OCI-M2 (cell line): ENCODE results near the gene HOXC11.

Experiments used
- DNase-seq: peaks from one replicate; lab custom pipeline; 2025; ENCODE audit not compliant: unreplicated experiment; lab: John Stamatoyannopoulos, UW

HOXC11 gene

DNA sequence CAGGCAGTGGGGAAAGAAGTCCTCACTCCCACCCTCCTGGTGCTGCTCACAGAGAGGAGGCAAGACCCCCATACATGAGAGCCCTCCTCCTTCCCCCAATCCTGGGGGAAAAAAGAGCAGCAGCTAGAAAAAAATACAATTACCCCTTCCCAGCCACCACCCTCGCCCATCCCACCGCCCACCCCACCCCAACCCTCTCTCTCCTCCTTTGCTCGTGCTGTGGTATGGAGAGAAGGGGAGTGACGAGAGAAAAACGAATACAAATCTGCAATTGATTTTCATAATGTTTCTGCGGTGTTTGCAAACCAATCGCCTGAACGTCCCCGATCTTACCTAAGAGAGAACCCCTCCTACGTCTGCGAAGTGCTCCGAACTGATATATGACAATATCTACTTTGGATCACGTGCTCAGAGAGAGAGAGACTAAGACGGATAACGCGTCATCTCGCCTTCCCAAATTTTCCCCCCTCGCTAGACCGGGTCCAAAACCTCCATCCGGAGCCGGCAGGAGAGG lies at the start of gene HOXC11:
Gene HOXC11, plus strand, starts transcription at position 405 of the 514 bp plus-strand sequence. CDS start 116 bp downstream, outside the sequence.
- DNase-seq, result no peak

DNA sequence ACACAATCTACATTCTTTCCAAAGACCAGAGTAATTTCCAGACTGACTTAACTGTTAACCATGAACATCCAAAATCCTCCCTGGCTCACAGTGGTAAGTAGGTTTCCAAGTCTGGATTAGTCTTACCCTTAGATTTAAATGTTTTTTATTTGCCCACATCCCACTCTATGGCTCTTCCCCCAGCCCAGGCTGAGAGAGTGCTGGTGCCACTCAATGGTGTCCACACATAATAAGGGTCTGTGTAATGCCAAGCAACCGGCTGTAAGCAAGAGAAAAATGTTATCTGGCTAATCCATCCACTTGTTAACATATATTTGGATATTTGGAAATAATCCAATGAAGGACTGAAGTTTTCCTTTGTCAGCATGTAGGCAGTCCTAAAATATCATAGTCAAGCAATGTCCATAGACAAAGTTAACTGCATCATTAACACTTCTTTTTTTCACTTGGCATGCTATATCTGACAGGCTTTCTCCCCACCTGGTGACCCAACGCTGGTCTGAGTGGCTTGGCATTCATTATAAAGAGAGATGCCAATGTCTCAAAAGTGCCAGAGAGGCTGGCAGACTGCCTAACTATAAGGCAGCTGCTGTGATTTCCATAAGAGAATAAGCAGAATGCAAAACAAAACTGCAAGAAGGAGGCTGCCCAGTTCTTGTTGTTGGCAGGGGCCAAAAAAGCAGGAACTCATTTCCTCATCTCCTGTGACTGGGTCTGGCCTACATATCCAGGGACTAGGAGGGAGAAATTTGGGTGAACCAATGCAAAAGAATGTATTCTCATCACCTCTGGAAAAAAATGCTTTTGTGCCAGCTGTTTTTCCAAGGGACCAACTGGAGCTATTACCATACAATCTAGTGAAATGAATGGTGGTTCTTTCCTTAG lies 48.2 kb upstream of the HOXC11 start:
- no peak for DNase-seq

DNA sequence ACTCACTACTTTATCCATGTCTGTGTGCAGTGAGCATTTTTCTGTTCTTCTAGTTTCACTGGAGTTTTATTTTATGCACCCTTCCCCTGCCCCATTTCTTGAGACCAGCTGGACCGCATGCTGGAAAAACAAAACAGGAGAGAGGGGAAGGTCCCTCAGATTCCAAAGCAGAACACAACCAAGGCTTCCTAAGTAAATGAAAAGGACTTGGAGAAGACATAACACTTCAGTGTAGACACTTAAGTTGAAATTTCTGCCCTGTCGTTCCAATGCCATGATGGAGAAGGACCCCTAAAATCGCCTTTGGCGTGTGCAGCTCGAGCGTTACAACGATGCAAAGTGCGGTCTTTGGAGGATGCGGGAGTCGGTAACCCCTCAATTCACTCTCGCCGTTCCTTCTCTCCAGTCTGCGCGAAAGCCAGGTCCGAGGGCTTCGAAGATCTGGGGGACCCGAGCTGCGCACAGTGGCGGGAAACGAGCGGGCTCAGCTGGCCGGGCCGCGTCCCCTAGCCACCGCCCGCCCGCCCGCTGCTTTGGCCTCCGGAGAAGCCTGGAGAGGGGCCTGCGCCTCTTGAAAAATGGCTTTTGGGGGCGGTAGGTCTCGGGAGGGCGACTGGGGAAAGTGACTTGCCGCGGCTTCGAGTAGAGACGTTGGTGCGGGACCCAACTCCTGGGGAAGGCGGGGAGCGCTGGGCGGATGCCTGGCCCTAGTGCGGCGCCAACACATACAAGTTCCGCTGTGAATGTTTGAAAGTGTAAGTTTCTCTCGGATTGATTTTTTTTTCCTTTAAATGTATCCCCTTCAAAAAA lies 45.5 kb upstream of the HOXC11 start:
- no peak for DNase-seq

DNA sequence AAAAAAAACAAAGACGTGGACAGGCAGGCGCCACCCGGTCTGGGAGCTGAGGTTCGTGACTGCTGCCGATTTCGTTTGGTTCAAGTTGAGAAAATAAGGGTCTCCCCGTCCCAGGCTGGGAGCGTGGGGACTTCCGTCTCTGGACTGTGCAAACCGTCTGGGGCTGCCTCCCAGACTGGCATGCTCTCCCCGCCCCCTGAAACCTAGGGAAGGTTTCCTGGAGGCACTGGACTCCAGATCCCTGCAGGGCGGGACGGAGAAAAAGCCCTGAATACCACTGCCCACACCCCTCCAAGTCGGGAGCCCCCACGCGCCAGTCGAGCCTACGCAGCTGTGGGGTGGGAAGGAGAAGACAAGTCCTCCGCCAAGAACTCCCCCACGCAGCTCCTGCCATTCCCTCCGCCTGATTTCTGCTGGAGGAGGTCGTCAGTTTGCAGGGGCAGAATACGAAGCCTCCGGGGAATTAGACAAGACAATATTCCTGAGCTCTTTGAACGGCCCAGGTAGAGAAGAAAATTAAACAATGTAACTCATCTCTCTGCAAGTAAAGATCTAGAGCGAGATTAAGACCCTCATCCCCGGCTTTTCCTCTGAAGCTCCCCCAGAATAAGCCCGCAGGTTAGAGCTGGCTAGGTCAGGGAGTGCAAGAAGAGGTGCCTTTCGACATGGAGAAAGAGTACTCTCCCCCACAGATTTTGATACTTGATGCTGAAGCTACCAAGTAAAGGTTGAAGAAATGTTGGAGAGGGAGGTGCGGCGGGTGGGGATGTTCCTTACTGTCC lies 44.7 kb upstream of the HOXC11 start:
- DNase-seq, result no peak

DNA sequence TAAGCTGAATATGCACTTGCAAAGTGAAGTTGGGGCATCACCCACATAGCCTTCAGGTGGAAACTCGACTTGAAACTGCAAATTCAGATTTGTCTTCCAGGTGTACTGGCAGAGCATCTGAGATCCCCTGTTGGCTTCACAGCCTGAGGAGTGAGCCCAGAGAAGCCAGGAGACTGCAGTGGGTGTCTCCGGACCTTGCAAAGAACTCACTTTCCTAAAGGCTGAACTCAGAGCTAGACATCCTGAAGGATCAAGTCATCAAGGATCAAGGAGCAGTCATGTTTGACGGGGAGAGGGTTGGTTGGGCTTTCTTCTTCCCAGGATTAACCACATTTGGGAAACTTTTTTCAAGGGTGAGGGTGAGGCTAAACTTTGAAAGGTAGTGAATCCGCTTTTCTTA lies 43.4 kb upstream of the HOXC11 start:
- no peak for DNase-seq

DNA sequence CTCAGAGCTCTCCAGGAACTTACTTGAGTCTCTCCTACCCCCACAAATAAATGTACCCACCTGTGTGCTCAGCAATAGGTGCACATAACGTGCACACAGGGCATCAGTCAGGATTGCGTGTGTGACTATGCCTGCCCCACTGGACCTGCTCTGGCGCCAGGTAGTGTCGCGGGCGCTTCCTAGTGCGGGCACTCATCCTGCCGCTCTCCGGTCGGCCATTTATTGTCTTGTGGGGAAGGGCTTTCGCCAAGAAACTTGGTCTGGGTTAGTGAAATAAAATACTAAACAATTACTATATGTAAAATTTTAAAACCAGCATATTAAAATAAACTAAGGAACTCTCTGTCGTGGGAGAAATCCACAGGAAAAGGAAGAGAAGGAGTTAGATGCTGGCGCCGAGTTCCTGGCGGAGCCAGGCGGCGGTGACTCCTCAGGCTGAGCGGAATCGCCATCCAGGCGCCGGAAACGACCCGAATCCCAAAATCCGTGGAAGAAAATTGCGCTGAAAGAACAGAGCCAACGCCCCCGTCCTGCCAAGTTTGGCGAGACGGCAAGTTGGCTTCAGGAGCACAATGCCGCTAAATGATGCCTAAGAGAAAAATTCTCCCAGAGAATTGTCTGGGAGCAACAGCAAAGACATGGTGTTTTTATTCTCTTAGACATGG lies 42.2 kb upstream of the HOXC11 start:
- no peak for DNase-seq

DNA sequence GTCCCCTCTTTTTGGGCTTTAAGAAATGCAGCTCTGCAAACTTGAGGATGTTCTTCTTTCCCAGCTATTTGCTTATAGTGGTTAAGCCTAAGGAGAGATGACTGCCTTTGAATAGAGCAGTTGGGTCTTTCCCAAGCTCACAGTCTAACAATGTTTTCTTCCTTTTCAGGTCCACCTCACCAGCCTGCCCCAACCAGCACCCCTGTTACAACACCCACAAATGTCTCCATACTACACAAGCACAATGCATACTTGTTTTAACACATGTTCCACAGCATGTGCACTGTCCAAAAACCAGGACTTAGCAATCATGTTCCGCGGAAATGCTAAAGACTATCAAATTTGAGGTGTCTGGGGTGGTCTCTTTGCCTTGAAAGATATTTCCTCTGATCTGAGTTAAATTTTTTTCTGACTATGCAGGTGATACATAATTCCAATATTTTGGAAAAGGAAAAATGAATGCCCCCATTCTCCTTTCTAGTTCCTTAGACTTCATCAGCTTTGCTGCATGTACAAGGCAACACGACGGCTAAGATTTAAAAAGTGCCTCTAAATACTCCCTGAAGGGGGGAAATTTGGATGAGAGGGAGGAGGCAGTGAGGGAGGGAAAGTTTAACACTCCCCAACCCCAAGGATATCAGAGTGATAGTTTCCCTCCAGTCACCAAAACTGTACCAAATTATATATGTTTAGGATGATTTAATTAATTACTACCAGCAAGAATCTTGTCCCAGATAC lies 40.9 kb upstream of the HOXC11 start:
- DNase-seq, result no peak

DNA sequence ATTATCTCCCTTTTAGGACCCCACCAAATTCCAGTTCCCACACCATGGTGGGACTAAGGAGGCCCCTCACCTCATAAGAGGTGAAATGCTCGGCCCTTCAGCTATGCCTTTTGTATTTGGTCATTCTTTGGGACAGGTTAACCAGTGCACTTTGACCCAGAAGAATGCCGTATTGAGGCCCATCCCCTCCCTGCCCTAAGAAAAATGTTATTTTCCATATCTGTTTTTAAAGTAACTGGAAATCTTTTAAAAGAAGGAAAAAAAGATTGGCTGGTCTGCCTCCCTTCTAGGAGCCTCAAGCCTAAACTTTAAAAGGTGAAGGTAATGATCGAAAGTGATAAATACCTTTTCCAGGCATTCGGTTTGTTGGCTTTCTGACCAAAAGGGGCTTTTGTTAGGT lies 40.0 kb upstream of the HOXC11 start:
- DNase-seq, result no peak

DNA sequence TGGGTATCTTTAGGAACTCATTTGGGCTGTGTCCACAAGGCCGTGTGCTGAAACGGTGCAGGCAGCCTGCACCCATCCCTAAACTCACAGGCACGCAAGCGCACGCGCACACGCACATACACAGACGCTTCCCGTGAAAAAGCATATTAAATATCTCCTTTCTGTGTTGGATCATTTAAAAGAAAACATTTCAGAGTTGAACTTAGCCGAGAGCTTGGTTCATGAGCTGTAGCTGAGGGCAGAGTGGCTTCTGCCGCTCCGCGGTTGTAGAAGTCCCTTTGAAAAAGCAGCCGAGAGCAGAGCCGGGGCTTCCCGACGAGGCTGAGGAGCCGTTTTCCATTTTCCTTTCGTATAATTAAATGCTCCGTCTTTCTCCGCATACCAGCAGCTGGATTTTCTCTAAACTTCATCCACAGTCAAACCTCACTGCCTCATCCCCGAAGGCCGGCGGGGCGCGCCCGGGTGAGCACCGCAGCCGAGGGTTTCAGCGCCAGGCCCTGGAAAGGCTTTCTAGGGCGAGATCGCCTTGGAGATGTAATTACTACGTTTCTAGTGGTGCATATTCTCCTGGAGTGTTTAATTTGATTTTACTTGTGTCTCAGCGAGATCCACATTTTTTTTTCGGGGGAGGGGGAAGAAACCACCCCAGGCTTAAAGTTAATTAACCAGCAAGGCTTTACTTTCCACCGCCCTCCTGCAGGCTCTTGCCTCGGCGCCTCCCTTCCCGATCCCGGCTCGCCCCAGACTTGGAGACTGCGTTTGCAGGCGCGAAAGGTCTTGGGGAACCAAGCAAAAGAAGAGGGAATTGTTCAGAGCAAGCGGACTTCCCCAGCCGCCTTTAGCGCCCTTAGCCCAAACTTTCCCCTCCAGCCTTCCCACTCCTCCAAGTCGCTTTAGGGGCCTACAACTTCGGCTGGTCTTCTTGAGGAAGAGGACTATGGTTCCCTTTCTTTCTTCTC lies 37.3 kb upstream of the HOXC11 start:
- no peak for DNase-seq

DNA sequence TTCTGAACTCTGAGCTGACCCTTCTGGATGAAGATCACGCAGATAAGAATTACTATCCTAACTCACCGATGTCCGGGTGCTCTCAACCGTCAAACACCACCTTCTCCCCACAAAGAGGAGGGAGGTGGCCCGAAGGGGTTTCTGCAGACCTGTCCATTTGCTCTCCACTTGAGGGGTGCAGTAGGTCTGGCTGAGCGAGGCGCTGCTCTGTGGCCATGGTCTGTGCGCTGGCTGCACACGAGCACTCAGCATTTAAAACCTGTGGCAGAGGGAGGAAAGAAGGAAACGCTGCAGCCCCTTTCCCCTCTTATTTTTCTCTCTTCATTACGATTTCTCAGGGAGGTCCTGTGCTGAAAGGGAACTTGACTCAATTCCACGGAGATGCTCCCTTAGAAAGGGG lies 35.8 kb upstream of the HOXC11 start:
- DNase-seq, result no peak

DNA sequence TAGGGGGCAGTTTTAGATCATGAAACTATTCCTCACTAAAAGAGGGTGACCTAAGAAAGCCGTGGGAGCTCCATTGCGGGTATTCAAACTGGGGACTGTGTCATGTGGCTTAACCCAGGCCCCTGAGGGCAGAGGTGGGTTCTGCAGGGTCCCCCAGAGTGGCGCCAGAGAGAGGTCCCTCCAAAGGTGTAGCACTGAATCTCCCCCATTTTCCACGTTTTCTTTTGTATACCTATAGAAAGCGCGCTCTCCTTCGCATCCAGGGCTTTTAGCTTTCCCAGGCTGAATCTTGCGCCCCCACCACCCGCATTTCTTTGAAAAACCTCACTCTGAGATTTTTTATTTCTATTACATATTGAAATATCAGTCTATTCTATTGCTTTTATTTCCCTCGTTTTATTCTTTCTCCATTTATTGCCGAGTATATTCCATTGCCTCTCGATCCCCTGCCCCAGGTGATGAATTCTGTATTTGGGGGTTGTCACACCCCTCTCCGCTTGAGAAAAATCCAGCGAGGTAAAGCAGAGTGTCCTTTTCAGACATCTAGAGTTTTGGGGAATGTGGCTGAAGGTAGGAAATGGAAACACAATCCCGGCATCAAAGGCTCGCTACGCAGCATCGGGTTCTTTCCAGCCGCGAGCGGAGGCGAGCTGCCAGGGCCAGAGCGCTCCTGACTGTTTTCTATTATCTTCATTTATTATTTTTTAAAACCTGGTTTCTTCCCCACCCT lies 35.2 kb upstream of the HOXC11 start:
- no peak for DNase-seq

DNA sequence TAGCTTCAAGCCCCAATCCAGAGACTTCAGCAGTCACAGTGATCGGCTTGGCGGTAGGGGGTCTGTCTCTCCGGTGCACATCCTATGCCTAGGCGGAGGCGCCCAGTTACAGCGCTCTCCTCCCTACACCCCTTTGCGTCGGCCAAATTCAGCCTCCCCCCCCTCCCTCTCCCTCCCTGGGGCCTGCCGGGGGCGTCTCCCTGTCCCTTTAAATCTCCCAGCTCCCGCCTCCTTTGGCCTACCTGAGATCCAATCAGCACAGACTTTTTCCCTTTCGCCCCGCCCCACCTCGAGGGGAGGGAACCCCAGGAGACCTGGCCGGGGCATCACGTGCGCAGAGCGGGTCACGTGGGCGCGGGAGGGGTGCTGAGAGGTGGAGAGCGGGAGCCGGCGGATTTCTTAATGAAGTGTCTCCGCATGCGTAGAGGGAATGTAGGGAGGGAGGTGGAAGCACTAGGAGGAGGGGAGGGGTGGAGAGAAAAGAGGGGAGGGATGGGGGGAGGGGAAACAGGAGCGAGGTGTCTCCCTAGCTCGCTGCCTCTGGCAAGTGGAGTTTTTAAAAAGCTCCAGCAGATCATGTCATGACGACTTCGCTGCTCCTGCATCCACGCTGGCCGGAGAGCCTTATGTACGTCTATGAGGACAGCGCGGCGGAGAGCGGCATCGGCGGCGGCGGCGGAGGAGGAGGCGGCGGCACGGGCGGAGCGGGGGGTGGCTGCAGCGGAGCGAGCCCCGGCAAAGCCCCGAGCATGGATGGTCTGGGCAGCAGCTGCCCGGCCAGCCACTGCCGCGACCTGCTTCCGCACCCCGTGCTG lies 34.4 kb upstream of the HOXC11 start, which contains the start of gene HOXC13:
Gene HOXC13, plus strand, starts transcription at position 506 of the 815 bp plus-strand sequence. Its CDS starts 76 bp downstream, at position 582.
- DNase-seq, result no peak

DNA sequence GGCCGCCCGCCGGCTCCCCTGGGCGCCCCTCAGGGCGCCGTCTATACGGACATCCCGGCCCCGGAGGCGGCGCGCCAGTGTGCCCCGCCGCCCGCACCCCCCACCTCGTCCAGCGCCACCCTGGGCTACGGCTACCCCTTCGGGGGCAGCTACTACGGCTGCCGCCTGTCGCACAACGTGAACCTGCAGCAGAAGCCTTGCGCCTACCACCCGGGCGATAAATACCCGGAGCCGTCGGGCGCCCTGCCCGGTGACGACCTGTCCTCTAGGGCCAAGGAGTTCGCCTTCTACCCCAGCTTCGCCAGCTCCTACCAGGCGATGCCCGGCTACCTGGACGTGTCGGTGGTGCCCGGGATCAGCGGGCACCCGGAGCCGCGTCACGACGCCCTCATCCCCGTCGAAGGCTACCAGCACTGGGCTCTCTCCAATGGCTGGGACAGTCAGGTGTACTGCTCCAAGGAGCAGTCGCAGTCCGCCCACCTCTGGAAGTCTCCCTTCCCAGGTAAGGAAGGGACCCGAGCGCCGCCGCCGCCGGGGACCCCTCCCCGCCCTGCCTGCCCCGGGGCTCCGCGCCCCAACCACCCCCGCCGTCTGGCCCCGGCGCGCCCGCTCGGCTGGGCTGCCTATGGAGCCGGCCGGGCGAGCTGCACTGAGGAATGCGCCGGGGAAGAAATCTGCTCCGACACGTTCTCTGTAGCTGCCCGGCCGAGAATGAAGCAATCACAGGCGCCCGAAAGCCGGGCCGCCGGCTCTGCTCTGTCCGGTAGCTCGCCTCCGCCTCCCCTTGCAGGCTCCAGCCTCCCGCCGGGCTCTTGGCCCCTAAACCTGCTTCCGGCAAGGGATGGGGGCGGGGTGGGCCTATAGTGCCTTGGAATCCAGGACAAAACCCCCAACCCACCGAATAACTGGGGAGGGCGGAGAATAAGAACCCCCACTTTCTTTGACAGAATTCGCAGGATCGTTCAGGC lies 33.5 kb upstream of the HOXC11 start:
- DNase-seq, result no peak

DNA sequence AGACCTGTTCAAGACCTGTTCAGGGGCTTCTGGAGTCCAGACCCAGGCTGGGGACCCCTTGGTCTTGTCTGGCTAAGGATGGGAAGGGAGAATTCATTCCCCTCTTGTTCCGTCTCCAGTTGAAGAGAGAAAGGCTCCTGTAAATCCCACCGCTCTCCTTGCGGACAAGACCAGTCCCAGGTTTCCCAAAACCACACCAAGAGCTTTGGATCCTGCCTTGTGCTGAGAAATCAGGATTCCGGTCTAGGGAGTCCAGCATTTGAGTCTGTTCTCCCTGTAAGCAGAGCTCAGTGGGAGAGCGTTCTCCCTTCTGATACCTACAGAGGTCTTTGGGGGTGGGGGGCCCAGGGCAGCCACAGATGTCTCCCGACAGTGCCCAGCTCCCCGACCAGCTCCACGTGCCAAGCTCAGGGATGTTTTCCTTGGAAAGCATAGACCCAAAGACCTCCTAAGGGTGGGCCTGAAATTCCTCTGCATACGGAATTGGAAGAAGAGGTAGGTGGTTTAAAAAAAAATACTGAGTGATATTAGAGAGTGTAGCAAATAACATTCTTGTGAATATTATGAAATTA lies 32.4 kb upstream of the HOXC11 start:
- no peak for DNase-seq

DNA sequence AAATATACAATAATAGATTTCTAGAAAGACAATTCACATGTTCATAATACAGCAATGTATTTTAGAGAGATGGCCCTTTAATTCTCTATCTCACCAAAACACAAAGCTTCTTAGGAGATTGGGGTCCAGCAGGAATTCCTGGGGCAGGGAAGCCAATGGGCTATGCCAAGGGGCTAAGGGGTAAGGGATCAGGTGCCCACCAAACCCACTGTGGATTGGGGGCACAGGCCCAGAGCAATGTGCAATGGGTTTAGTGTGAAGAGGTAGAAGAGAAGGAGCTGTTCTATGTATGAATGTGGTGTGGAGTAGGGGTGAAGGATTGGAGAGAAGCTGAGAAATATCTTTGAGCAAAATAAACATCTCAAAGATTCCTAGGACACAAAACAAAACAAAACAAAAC lies 31.7 kb upstream of the HOXC11 start:
- DNase-seq, result no peak

DNA sequence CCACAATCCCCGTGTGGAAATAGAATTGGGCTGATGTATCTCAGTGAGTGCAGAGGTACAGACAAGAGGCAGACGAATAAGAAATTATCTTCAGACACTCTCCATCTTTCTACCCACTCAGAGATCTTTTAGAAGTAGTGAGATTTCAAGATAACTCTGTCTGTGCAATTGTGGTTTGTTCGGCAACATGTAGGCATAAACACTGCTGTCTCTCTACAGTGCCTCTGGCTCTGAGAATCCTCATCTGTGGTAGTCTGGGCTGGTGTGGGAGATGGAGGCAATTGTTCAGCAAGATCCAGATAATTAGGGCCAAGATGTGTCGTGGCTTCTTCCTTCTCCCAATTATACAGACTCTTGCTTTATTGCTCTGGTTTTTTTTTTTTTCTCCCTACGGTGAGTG lies 31.2 kb upstream of the HOXC11 start:
- DNase-seq, result no peak
